HS-5 (cell line): Measurements from ENCODE around the gene NFIB.

Experiments
- DNase-seq: peaks from one replicate; pipeline ENCODE4 v3.0.0-alpha.2; 2012; ENCODE audit warnings: low read depth

Gene NFIB

GRCh38 chr9:14242150-14242805, 71.7 kb downstream of the NFIB start:
- no peak for DNase-seq

- DNase-seq: no peak
Observed at GRCh38 chr9:14240537-14240936, 73.4 kb downstream of the NFIB start.

GRCh38 chr9:14238518-14238917, 75.4 kb downstream of the NFIB start:
- peak; percentile 61 for DNase-seq

- no peak for DNase-seq
Observed at GRCh38 chr9:14238079-14238478, 75.9 kb downstream of the NFIB start.

GRCh38 chr9:14236591-14236990, 77.3 kb downstream of the NFIB start:
- DNase-seq: no peak

- DNase-seq: no peak
Observed at GRCh38 chr9:14232111-14232510, 81.8 kb downstream of the NFIB start.

GRCh38 chr9:14231196-14231990, 82.5 kb downstream of the NFIB start:
- DNase-seq: no peak

- DNase-seq: no peak
Observed at GRCh38 chr9:14228602-14229001, 85.3 kb downstream of the NFIB start.

GRCh38 chr9:14226855-14227532, 86.9 kb downstream of the NFIB start:
- DNase-seq: no peak

GRCh38 chr9:14223081-14223480, 90.9 kb downstream of the NFIB start:
- no peak for DNase-seq

- DNase-seq: no peak
Observed at GRCh38 chr9:14222149-14222835, 91.6 kb downstream of the NFIB start.

- DNase-seq: peak; percentile 80
Observed at GRCh38 chr9:14221558-14221957, 92.4 kb downstream of the NFIB start.

- DNase-seq: no peak
Observed at GRCh38 chr9:14221119-14221518, 92.8 kb downstream of the NFIB start.

GRCh38 chr9:14220256-14220655, 93.7 kb downstream of the NFIB start:
- DNase-seq: no peak

- DNase-seq: no peak
Observed at GRCh38 chr9:14219850-14220249, 94.1 kb downstream of the NFIB start.

- no peak for DNase-seq
Observed at GRCh38 chr9:14218253-14218652, 95.7 kb downstream of the NFIB start.

GRCh38 chr9:14216612-14217194, 97.2 kb downstream of the NFIB start:
- DNase-seq: no peak

GRCh38 chr9:14215614-14216013, 98.3 kb downstream of the NFIB start:
- DNase-seq: no peak

- DNase-seq: no peak
Observed at GRCh38 chr9:14214693-14215092, 99.2 kb downstream of the NFIB start.

GRCh38 chr9:14214065-14214684, 99.8 kb downstream of the NFIB start:
- no peak for DNase-seq

GRCh38 chr9:14213504-14213903, 100.4 kb downstream of the NFIB start:
- no peak for DNase-seq
